ENCODE measurements around the gene KRTAP22-2.

Gene KRTAP22-2

DNA sequence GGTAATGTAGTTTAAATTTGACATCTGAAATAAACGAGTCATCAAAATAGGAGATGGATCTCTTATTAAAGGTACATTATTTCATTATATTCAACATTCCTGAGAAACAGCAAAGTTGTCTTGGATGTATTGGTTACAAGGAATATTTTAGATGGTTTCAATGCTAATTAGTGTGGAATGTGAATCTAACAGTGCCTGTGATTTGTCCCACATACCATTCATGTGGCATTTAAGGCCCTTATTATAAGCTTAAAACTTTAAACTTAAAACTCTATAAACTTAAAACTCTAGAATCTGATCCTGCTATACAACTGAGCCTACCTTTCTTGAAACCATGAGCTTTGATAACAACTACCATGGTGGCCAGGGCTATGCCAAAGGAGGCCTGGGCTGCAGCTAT lies 10.6 kb upstream of the KRTAP22-2 start, which contains the start of gene KRTAP22-1:
Gene KRTAP22-1, plus strand, starts transcription at position 301 of the 400 bp plus-strand sequence.
- H3K27ac ChIP-seq, result no peak within 1 kb of the TSS
- TF ChIP-seq ZFX (IDR thresholded peaks at IDR 0.05), result no peak
- TF ChIP-seq, protein P1, sequence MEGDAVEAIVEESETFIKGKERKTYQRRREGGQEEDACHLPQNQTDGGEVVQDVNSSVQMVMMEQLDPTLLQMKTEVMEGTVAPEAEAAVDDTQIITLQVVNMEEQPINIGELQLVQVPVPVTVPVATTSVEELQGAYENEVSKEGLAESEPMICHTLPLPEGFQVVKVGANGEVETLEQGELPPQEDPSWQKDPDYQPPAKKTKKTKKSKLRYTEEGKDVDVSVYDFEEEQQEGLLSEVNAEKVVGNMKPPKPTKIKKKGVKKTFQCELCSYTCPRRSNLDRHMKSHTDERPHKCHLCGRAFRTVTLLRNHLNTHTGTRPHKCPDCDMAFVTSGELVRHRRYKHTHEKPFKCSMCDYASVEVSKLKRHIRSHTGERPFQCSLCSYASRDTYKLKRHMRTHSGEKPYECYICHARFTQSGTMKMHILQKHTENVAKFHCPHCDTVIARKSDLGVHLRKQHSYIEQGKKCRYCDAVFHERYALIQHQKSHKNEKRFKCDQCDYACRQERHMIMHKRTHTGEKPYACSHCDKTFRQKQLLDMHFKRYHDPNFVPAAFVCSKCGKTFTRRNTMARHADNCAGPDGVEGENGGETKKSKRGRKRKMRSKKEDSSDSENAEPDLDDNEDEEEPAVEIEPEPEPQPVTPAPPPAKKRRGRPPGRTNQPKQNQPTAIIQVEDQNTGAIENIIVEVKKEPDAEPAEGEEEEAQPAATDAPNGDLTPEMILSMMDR (conservative IDR thresholded peaks at IDR 0.05), result no peak

DNA sequence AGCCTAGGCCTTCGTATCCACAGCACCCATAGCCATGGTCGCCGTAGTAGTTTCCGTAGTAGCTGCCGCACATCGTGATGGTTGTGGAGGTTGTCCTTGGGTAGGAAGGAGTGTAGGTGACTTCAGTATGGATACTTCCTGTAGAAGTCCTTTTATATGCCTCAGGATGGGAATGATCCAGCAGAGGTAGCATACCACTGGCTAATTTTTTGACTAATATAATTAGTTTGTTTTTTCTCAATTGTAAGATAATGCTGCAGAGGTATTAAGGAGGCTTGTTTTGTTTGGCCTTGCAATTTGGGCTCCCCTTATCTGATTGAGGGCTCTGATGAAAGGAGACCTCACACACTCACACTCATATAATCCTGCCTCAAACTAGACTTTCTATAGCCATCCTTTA lies 8.6 kb upstream of the KRTAP22-2 start, which contains the start of gene KRTAP6-2:
Gene KRTAP6-2, minus strand, starts transcription at position 101 of the 400 bp plus-strand sequence. Its CDS starts 28 bp downstream, at position 73.
- TF ChIP-seq, protein P1 (conservative IDR thresholded peaks at IDR 0.05), result no peak
- TF ChIP-seq ZFX (IDR thresholded peaks at IDR 0.05), result no peak
- no peak within 1 kb of the TSS for H3K27ac ChIP-seq

DNA sequence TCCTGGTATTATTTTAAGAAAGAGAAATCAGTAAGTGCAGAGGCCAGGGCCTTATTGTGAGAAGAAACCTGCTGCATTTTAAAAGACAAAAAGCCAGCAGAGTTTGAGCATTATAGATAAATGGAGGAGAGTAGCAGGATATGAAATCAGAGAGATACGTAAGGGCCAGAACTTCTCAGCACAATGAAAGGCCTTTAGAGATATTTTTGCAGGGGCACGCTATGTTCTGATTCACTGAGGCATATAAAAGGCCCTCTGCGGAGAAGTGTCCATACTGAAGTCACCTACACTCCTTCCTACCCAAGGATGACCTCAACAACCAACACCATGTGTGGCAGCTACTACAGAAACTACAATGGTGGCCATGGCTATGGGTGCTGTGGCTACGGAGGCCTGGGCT lies 1.9 kb upstream of the KRTAP22-2 start, which contains the start of gene KRTAP6-3:
Gene KRTAP6-3, plus strand, starts transcription at position 301 of the 400 bp plus-strand sequence. Its CDS starts 6 bp downstream, at position 307.
- TF ChIP-seq, protein P1 (conservative IDR thresholded peaks at IDR 0.05), result no peak
- no peak for TF ChIP-seq ZFX (IDR thresholded peaks at IDR 0.05)

DNA sequence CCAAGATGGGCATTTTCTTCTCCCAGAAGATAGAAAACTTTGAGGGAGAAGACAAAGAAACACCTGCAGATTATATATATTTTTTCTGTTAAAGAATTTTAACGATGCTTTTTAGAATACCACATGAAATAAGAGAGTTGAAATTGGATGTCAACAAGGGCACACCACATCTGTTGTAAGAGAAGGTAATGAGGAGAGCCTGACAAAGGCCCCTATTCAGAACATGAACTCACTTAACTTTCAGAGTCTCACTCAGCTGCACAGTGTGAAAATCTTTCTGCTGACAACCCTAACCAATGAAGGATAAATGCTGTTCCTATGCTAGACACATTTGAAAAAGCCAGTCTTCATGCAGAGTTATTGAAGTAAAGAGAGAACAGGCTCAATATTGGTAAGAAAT lies 7.3 kb downstream of the KRTAP22-2 start:
- TF ChIP-seq, protein P1 (conservative IDR thresholded peaks at IDR 0.05), result no peak
- no peak for TF ChIP-seq ZFX (IDR thresholded peaks at IDR 0.05)

More for the DNA sequence above, 1.9 kb upstream of the KRTAP22-2 start, which contains the start of gene KRTAP6-3:
- no peak within 1 kb of the TSS for H3K27ac ChIP-seq

DNA sequence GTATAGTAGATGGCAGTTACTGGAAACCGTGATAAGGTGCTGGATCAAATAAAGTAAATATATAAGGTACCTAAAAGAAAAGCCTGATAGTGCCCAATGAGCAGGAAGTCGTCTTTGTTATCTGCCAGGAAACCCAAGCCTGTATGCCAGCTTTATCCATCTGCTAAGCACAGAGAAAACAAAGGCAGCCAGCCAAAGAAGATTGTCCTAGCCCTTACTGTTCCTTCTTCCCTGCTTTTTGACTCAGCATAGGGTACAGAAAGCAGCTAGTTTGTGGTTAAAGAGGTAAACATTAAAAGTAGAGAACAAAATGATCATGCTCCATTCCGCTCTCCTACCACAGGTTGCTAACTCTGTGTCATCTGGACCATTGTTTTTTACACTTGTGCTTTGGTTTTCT lies 10.1 kb downstream of the KRTAP22-2 start:
- no peak for TF ChIP-seq ZFX (IDR thresholded peaks at IDR 0.05)
- TF ChIP-seq, protein P1 (conservative IDR thresholded peaks at IDR 0.05), result no peak
- peak overlapping the region; percentile 81; the same call in 1 of the 2 replicates for H3K27ac ChIP-seq

More for the DNA sequence above, 7.3 kb downstream of the KRTAP22-2 start:
- no peak overlapping the region for H3K27ac ChIP-seq

DNA sequence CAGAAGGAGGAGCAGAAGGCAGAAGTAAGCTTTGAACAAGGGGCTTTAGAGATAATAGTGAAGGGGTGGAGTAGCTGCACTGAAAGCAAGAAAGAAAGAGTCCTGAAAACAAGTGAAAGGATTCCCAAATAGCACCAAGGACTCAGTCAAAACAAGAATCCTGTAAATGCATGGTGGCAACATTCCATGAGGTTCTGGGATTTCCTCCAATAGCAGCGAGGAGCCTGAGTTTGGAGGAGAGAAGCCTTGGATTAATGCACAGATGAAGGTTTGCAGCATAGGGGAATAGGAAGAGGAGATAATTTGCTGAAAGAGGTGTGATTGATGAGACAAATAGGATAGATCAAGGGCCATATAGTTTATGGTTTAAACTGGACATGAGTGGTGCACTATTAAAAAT lies 10.9 kb downstream of the KRTAP22-2 start:
- peak overlapping the region; percentile 27; the same call in 1 of the 2 replicates for H3K27ac ChIP-seq
- no peak for TF ChIP-seq ZFX (IDR thresholded peaks at IDR 0.05)
- TF ChIP-seq, protein P1 (conservative IDR thresholded peaks at IDR 0.05), result no peak

DNA sequence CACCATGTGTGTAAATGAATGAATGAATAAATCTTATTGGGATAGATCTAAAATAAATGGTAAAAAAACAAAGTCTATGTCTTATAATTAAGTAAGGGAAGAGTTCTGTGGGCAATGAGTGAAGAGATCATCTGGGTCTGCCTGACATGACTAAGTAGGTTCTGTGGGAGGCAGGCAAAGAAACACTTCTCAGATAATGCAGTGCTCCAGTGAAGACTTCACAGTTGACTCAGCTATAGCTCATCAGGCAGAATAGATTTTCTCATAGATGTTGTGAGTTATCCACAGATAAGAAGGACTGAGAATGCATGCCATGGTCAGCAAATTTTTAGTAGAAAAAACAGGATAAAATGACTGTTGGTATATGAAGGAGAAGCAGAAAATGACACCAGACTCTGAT lies 12.4 kb downstream of the KRTAP22-2 start:
- no peak overlapping the region; the same call in 1 of the 2 replicates for H3K27ac ChIP-seq
- TF ChIP-seq ZFX (IDR thresholded peaks at IDR 0.05), result no peak
- TF ChIP-seq, protein P1 (conservative IDR thresholded peaks at IDR 0.05), result no peak

Measured in C4-2B (cell line).